ENCODE measurements around the gene BEX4. TPM values are rescaled to one million over a fixed set of nuclear protein-coding genes. Genes with fewer than 3 reads are reported as not detected.

The BEX4 gene
- total and polyA plus RNA-seq, 9 of the 15 experiments (the other 6 are each of a cell fraction or from before 2014, with no cell fraction given), result 74.6 to 399 (median 154) TPM

- ATAC-seq (no peak), FAIRE-seq (no peak), DNase-seq (ENCODE audit: extremely low read depth in 1 of 4, low spot score in 3 of 4) (no peak)
- Histone ChIP-seq H3K9me1 (ENCODE audit: control insufficient read depth, insufficient read depth, low read length) (no peaks in the 10 kb centered on the region), H2AFZ (ENCODE audit: low read depth, low read length) (peak overlapping the region; percentile 55; the same call in 1 of the 2 replicates), H3K9ac (ENCODE audit: insufficient read depth in 1 of 2, low read depth in 2 of 2, low read length in 2 of 2) (no peak overlapping the region), H3K79me2 (ENCODE audit: control insufficient read depth, insufficient read depth, low read length) (no peaks in the 10 kb centered on the region), H3K4me3 (no peak overlapping the region), H3K9me3 (replicated peaks; ENCODE audit: control insufficient read depth, insufficient read depth, low read depth, low read length) (no peaks in the 10 kb centered on the region; the same call in 1 of the 2 replicates), H3K4me2 (ENCODE audit: insufficient read depth, low read length) (no peak overlapping the region), H3K4me1 (replicated peaks in 1 of 2; ENCODE audit: control insufficient read depth in 2 of 2, insufficient read depth in 2 of 2, low read length in 2 of 2) (peaks cover 0 to 7% of the 10 kb centered on the region in 2 experiments; a peak in 3 of 5 replicates), H3K27me3 (ENCODE audit: control insufficient read depth in 2 of 2, insufficient read depth in 2 of 2, low read length in 2 of 2) (no peaks in the 10 kb centered on the region), H4K20me1 (replicated peaks; ENCODE audit: control insufficient read depth, insufficient read depth, low read length) (no peaks in the 10 kb centered on the region), H3K36me3 (ENCODE audit: control insufficient read depth, insufficient read depth, low read length) (no peaks in the 10 kb centered on the region), H3K27ac (ENCODE audit: extremely low read depth, low read depth, low read length) (no peak overlapping the region)
- intact Hi-C loops (cut with micrococcal nuclease) (no loop called here), in situ Hi-C loops (cut with MboI) (no loop called here)
- BruUV-seq (replicated peaks), result no TSS peak
- POLR2A ChIA-PET, result no interaction called here
- TF ChIP-seq RBM22 (IDR thresholded peaks at IDR 0.05; ENCODE audit: low read depth, low read length, poor library complexity, severe bottlenecking) (no peak), ZNF282 (CRISPR knock-in tag; IDR thresholded peaks at IDR 0.05) (no peak), HMG20B (CRISPR knock-in tag; IDR thresholded peaks at IDR 0.05) (no peak), PML (IDR thresholded peaks at IDR 0.05; ENCODE audit: low read length) (no peak), YY1 (IDR thresholded peaks at IDR 0.05; ENCODE audit: borderline replicate concordance in 1 of 3, control insufficient read depth in 1 of 3, extremely low read depth in 1 of 3, insufficient read depth in 3 of 3, insufficient read length in 1 of 3, insufficient replicate concordance in 2 of 3, low read depth in 1 of 3, low read length in 2 of 3) (no peak), SOX6 (IDR thresholded peaks at IDR 0.05) (no peak), PCBP2 (IDR thresholded peaks at IDR 0.05; ENCODE audit: low read depth, low read length, poor library complexity, severe bottlenecking) (no peak), IRF9 (tag; IDR thresholded peaks at IDR 0.05) (no peak), SETDB1 (IDR thresholded peaks at IDR 0.05; ENCODE audit: low read length) (no peak), CTCF (IDR thresholded peaks at IDR 0.05 in 2 of 3, conservative IDR thresholded peaks at IDR 0.05 in 1 of 3; ENCODE audit: insufficient read depth in 2 of 3, low read depth in 1 of 3, low read length in 3 of 3) (no peak), TSC22D4 (tag; IDR thresholded peaks at IDR 0.05) (no peak), PHB2 (IDR thresholded peaks at IDR 0.05; ENCODE audit: low read depth) (no peak), TRIM24 (IDR thresholded peaks at IDR 0.05) (no peak), ZSCAN32 (CRISPR knock-in tag; IDR thresholded peaks at IDR 0.05) (no peak), MBD1 (CRISPR knock-in tag; IDR thresholded peaks at IDR 0.05) (no peak), ZBTB7A (IDR thresholded peaks at IDR 0.05; ENCODE audit: borderline replicate concordance, control insufficient read depth, low read depth, low read length) (no peak), HNRNPL (IDR thresholded peaks at IDR 0.05; ENCODE audit: low read depth, low read length) (no peak)
- CTCF ChIA-PET (ENCODE audit: low intra/inter-chr PET ratio), result no interaction called here
Observed at GRCh38 chrX:103240155-103240554, 25.2 kb downstream of the BEX4 start.

All from K562 (cell line).